DMS 273 (cell line): Measurements from ENCODE around the gene UGCG.
"Not testable (repeated sequence)": the region's sequence is repeated elsewhere in the genome, so short reads cannot be mapped to it uniquely, and the experiment has no call there.

Experiments
- DNase-seq: peaks from one replicate; lab custom pipeline; 2025; ENCODE audit not compliant: unreplicated experiment; lab: John Stamatoyannopoulos, UW

UGCG gene

DNA sequence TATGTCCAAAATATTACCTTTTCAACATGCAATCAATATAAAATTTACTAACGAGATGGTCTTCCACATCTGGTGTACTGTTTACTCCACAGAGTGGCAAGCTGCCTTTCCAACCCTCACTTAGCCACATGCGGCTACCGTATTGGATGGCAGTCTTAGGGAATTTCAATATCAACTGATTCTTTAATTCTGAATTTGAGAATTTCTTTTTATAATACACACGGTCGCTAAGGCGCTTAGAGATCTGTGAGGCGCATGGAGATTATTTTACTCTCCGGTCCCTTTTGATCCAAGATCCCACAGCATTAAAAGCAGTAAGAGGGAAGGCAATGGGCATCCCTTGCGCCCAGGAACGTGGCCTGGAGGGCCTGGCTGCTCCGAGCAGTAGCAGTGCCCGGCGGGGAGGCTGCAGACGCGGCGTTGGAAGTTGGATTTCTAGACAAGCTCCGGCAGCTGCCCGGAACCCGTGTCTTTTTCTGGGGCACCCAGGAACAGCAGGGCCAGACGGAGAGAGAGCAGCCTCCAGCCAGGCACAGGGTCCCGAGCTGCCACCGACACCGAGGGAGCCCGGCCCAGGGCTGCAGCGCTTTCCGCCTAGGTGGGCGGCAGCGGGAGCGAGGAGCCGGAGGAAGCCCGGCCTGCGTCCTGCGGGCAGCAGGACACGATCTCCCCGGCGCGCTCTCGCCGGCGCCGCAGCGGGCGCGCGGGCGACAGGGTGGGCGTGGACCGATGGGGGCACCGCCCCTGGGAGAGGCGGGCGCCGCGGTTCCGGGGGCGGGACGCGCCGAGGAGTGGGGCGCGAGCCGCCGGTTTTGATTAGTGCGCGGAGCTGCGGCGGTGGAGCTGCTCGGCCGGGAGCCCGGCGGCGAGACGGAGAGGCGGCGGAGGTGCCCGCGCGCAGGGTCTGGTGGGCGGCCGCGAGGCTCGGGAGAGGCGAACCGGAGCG is at the start of gene UGCG:
Gene UGCG (plus strand): TSS at position 819 of the 946 bp plus-strand sequence. CDS start 402 bp downstream, outside the sequence.
- peak; percentile 96 for DNase-seq

DNA sequence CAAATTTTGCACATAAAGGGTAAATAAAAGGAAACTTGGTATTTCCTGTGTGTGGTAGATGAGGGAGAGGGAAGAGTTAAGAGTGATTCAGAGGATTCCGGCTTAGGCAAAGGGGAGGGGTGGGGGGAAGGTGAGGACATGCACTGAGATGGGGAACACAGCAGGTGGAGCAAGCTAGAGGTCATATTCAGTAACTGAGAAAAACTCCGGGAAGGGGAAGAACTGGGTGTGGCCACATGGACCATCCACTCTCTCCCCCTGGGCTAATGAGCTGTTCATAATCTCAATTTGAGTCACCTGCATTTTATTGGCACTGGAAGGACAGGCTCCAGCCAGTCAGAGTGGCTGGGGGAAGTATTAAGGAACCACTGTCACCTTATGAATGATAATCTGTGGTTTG is 45.1 kb upstream of the UGCG start:
- DNase-seq = peak; percentile 3

DNA sequence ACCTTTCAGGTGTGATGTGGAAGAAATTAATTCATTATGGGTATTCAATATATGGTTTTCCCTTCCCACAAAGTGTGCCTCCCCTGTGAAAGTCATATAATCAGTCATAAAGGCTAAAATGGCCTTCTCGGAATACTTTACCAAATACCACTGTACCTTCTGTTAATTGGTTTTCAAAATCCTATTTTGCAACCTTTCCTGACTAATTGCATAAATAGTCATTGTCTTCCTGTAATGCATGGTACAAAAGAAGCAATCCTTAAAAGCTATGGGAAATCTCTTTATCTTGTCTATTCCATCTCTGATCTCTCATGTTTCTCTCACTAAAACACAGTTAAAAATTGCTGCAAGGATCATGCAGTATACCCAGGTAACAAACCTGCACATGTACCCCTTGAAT is 44.3 kb upstream of the UGCG start:
- no peak for DNase-seq

DNA sequence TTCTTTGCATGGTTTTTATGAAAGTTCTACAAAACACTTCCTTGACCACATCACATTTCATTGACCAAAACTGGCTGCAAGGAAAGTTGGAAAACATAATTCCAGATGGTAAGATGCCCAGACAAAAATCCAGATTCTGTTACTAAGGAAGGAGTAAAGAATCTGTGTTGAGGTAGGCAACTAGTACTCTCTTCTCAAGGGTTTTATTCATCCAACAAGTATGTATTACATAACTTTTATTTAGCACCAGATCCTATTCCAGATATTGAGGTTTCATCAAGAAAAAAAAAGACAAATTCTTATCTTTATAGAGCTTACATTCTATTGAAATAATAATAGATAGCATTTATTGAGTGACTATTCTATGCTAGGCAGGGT is 43.2 kb upstream of the UGCG start:
- DNase-seq = no peak

DNA sequence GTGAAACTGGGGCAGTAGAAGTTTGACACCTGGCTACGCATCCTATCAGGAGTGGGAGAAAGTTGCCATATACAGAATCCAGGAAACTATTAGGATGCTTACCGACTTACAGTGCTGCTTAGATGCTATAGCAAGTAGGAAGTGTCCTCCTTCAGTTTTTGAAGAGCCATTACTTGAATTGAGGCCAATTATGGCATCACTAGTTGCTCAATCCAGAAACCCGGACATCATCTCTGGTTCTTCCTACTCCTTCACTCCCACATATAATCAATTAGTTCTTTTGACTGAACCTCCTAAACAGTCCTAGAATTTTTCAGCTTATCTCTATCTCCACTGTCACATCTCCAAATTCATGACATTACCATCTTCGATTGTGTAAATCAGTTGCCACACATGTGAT is 41.8 kb upstream of the UGCG start:
- DNase-seq = no peak

DNA sequence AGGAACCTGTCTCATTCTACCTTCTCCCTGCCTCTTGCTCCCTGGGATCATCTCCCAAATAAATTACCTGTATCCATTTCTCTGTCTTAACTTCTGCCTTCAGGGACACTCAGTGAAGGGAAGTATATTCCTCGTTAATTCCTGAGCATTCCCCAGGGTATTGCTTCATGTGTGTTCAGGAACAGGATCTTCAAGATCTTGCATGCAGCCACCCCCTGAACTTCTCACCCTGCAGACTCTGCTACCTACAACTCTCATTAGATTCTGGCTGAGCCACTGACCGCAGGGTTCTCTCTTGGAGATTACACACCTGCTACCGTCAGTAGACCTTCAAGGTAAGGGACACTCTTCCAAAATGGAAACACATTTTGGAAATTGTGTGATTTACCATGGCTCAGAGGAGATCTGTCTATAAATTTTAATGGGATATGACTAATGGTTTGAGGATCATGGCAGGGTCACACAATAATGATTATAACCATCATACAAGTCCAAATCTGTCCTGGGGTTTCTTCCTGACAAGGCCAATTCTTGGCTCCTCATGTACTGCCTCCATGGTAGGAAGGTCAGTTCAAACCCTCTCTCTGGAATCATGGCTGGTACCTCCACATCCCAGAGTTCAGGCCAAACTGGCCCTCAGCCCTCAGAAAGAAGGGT is 38.9 kb upstream of the UGCG start:
- DNase-seq = no peak

DNA sequence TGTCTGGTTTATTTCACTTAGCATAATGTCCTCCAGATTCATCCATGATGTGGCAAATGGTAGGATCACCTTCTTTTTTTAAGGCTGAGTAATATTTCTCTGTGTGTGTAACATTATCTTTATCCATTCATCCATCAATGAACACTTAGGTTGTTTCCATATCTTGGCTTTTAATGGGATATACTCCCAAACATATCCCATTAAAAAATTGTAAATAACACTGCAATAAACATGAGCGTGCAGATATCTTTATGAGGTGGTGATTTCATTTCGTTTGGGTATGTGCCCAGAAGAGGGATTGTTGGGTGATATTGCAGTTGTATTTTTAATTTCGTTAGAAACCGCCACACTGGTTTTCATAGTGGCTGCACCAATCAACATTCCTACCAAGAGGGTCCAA is 36.2 kb upstream of the UGCG start:
- no peak for DNase-seq

DNA sequence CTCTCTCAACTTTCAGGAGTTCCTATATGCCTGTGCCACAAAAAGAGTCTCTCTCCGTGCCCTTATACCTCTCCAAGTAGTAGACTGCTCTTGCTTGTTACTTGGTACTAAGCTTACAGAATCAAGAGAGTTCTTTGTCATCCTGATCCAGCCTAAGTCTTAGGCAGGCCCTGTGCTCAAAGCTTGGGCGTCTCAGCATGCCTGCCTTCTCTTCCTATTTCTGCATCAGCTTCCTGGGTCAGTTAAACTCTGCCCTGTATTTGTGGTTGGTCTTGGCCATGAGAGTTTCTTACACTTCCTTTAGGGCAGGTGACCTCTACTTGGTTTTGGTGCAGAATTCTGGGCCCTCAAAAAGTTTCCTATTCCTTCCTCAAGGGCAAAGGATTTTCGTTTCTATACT is 33.0 kb upstream of the UGCG start:
- DNase-seq = no peak

DNA sequence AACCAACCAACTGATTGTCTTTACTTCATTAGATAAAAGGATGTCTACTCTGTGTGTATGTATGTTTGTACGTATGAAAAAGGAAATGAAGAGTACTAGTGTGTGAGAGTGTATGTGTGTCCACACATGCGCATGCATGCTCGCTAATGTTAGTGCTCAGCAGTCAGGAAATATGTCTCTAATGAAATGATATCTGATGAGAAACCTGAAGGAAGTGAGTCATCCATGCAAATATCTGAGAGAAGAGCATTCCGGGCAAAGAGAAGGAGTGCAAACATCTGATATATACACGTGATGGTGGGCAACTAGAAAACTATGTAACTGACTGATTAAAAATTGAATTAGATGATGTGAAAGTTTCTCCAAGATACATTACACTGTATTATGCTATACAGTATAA is 29.6 kb upstream of the UGCG start:
- DNase-seq = no peak

DNA sequence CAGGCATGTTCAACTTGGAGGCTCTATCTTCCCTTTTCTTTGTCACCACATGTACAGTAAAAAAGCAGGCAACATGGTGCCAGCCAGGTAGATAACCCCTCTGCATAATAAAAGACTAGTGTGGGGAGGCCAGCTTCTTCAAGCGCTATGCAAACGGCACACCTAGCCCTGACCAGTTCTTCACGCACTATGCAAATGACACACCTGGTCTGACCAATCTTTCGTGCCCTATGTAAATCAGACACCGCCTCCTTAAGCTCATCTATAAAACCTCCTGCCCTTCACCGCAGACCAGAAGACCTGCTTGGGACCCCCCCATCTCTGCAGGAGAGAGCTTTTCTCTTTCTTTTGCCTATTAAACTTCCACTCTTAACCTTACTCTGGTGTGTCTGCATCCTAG is 28.1 kb upstream of the UGCG start:
- DNase-seq = no peak

DNA sequence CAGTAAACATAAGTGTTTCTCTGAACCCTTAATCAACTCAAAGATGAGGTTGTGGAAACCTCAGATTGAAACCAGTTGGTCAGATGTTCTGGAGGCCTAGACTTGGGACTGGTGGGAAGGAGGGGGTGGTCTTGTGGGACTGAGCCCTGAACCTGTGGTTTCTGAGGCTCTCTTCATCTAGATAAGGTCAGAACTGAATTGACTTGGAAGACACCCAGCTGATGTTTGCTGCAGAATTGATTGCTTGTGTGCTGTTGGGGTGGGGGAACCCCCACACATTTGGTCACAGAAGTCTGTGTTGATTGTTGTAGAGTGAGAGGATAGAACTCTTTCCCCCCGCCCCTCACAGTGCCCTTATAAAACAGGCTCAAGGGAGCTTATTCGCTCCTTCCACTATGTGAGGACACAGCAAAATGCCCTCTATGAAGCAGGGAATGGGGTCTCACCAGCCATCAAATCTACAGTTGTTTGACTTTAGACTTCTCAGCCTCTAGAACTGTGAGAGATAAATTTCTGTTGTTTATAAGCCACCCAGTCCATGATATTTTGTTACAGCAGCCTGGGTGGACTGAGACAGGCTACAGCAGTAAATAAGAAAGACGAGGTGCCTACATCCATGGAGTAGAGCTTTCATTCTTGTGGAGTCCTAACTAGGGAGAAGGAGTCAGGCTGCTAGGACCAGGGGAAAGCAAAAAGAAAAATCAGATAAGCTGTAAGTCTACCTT is 25.7 kb upstream of the UGCG start:
- DNase-seq = no peak

DNA sequence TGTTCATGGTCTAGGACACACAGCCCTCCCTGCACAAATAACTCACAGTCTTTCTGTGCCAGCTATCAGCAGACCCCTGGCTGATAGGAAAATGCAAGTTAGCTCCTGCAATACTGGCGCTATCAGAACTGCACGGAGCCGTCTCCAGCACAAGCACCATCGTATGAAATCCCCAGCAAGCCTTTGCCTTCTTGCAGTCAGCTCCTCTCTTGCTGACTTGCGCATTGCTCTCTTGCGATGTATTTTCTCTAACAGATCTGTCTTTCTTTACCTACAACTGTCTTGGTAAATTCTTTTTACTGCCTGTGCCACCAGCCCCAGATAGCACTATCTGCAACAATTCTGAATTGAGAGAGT is 25.1 kb upstream of the UGCG start:
- DNase-seq = no peak

DNA sequence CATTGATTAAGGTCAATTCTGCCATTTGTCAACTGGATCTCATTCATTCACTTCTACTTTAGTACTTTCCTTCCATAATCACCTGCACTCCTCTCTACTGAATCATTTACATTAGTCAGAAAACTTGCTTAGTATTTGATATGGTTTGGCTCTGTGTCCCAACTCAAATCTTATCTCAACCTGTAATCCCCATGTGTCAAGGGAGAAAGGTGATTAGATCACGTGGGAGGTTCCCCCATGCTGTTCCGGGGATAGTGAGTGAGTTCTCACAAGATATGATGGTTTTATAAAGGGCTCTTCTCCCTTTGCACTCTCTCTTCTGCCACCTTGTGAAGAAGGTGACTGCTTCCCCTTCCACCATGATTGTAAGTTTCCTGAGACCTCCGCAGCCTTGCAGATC is 23.7 kb upstream of the UGCG start:
- no peak for DNase-seq

DNA sequence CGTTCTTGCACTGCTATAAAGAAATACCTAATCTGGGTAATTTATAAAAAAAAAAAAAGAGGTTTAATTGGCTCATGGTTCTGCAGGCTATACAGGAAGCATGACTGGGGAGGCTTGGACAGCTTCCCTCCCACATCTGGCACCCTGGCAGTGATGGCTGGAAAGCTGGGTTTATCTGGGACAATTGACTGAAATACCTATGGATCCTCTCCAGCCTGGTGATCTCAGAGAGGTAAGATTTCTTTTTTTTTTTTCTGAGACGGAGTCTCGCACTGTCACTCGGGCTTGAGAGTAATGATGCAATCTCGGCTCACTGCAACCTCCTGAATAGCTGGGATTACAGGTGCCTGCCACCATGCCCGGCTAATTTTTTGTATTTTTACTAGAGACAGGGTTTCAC is 22.7 kb upstream of the UGCG start:
- DNase-seq = no peak

DNA sequence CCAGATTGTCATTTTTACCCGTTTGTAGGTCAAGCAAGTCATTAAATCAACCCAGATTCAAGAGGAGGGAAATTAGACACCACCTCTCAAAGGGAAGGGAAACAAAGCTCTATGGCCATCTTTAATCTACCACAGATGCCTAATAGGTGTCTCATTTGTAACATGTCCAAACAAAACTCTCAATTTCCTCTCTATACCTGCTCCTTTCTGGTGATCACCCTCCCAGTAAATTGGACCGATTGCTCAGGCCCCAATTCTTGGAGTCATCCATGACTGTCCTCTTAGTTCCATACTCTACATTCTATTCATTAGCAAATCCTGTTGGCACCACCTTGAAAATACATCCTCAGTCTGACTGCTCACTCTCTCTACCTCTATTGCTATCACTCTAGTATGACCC is 22.1 kb upstream of the UGCG start:
- DNase-seq = no peak

DNA sequence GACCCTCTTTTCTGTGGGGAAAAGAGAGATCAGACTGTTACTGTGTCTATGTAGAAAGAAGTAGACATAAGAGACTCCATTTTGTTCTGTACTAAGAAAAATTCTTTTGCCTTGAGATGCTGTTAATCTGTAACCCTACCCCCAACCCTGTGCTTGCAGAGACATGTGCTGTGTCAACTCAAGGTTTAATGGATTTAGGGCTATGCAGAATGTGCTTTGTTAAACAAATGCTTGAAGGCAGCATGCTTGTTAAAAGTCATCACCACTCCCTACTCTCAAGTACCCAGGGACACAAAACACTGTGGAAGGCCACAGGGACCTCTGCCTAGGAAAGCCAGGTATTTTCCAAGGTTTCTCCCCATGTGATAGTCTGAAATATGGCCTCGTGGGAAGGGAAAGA is 21.3 kb upstream of the UGCG start:
- DNase-seq = not testable (repeated sequence)

DNA sequence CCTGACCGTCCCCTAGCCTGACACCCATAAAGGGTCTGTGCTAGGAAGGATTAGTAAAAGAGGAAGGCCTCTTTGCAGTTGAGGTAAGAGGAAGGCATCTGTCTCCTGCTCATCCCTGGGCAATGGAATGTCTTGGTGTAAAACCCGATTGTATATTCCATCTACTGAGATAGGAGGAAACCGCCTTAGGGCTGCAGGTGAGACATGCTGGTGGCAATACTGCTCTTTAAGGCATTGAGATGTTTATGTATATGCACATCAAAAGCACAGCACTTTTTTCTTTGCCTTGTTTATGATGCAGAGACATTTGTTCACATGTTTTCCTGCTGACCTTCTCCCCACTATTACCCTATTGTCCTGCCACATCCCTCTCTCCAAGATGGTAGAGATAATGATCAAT is 20.9 kb upstream of the UGCG start:
- not testable (repeated sequence) for DNase-seq

DNA sequence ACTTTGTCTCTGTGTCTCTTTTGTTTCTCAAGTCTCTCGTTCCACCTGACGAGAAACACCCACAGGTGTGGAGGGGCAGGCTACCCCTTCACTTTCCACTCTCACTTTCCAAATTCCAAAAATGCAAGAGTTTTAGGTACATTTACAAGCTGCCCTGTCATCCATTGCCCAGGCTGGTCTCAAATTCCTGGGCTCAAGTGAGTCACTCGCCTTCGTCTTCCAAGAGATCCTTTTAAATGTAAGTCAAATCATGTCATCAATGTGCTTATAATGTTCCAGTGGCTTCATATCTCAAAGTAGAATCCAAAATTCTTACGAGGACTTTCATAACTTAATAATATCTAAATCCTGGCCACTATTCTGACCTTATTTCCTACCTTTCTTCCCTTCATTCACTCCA is 20.4 kb upstream of the UGCG start:
- DNase-seq = no peak

DNA sequence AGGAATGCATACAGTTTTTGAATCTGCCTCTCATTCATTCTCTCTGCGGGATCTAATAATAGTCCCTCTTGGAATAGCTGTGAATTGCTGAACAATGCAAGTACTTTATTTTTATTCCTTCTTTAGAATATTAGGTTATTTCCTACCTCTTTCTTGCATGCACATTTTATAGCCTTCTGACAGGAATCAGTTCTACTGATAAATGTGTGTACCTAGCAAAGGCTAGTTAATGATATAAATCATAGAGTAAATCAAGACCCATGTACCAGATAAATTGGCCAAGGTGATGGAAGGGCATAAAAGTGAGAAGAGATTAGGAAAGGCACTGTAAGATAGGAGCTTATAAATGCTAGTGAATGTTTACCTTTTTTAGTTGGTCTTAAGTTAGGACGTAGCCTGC is 19.2 kb upstream of the UGCG start:
- DNase-seq = no peak

DNA sequence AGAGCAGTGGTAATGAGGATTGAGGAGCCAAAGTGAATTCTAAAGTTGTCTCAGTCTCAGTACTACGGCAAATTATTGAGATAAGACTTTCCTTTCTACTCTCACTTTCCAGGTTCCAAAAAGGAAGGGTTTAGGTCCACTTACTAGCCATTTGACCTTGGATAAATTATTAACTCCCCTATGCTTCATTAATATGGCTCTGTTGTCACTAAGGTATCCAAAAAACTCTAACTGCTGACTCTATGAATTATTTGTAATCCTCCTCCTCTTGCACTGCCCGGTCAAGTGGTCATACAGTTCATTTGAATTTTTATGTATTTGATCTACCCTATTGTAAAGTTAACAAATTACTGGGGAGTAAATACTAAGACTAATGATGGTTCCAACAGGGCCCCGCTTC is 17.7 kb upstream of the UGCG start:
- no peak for DNase-seq

DNA sequence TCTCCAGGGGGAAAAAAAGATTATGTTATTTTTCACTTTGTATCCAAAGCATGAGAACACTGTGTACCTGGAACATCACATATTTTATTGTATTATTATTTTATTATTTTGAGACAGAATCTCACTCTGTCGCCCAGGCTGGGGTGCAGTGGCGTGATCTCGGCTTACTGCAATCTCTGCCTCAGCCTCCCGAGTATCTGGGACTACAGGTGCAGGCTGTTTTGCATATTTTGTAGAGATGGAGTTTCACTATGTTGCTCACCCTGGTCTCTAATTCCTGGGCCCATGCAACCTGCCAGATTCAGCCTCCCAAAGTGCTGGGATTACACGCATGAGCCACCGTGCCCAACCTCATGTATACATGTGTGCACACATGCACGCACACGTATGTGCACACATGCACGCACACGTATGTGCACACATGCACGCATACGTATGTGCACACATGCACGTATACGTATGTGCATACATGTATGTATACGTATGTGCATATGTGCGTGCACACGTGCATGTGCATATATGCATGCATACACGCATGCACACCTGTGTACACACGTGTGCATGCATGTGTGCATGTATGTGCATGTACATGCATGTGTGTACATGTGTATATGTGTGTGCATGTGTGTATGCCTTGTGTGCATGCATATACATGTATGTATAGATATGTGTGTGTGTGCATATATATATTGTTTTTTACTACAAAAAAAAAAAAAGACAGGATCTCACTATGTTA is 9.5 kb upstream of the UGCG start:
- DNase-seq = no peak
